GM23338 (cell line): ENCODE data around the gene ECD. TPM values are rescaled to one million over a fixed set of nuclear protein-coding genes. Genes with fewer than 3 reads are reported as not detected.

Source experiments
- ATAC-seq: fragments of 200-7000 bp; cut with Tn5 transposase; 3 replicates; pipeline ENCODE4 v1.9.1; 2020
- DNase-seq: peaks from one replicate; pipeline ENCODE4 v3.0.0-alpha.2; 2015; ENCODE audit warnings: low spot score
- H2AFZ ChIP-seq: fragments of 200-600 bp; sonication (generic); 2 replicates; pipeline ENCODE4 v1.8.0; 2016; ENCODE audit warnings: antibody characterized with exemption, mild to moderate bottlenecking, moderate library complexity
- H3F3A ChIP-seq: fragments of 200-600 bp; sonication (generic); replicated peaks from 2 replicates; pipeline ENCODE4 v1.8.0; 2017; ENCODE audit warnings: antibody characterized with exemption, mixed run types, low read depth
- H3K27ac ChIP-seq: fragments of 200-600 bp; sonication (generic); 2 replicates; pipeline ENCODE4 v1.6.1; 2016; ENCODE audit warnings: low read depth
- H3K27me3 ChIP-seq: fragments of 200-600 bp; sonication (generic); 2 replicates; pipeline ENCODE4 v1.8.0; 2016; ENCODE audit warnings: mild to moderate bottlenecking, mixed run types, moderate library complexity; ENCODE audit not compliant: insufficient read depth
- H3K36me3 ChIP-seq: fragments of 200-600 bp; sonication (generic); 2 replicates; pipeline ENCODE4 v1.8.0; 2016; ENCODE audit warnings: mild to moderate bottlenecking; ENCODE audit not compliant: insufficient read depth
- H3K4me1 ChIP-seq: fragments of 200-600 bp; sonication (generic); 2 replicates; pipeline ENCODE4 v1.8.0; 2016; ENCODE audit warnings: mild to moderate bottlenecking, moderate library complexity; ENCODE audit not compliant: insufficient read depth
- H3K4me2 ChIP-seq: fragments of 200-600 bp; sonication (generic); 2 replicates; pipeline ENCODE4 v1.7.1; 2017; ENCODE audit warnings: mixed run types
- H3K4me3 ChIP-seq: fragments of 200-600 bp; sonication (generic); 2 replicates; pipeline ENCODE4 v1.6.1; 2016; ENCODE audit warnings: mixed run types
- H3K79me2 ChIP-seq: fragments of 200-600 bp; sonication (generic); replicated peaks from 2 replicates; pipeline ENCODE4 v1.8.0; 2017; ENCODE audit warnings: mild to moderate bottlenecking; ENCODE audit not compliant: insufficient read depth
- H3K9me2 ChIP-seq: fragments of 200-600 bp; sonication (generic); 2 replicates; pipeline ENCODE4 v1.8.0; 2017; ENCODE audit not compliant: insufficient read depth
- H4K20me1 ChIP-seq: fragments of 200-600 bp; sonication (generic); replicated peaks from 2 replicates; pipeline ENCODE4 v1.8.0; 2017; ENCODE audit warnings: mild to moderate bottlenecking; ENCODE audit not compliant: insufficient read depth
- H3K27ac Mint-ChIP-seq: 2 replicates; pipeline ENCODE4 v1.8.0; 2020; ENCODE audit warnings: inconsistent platforms, mild to moderate bottlenecking, moderate library complexity, mixed read lengths
- H3K27me3 Mint-ChIP-seq: 3 replicates; pipeline ENCODE4 v1.8.0; 2022; ENCODE audit warnings: low read depth, mild to moderate bottlenecking, moderate library complexity, mixed read lengths, inconsistent platforms; ENCODE audit not compliant: insufficient read depth, poor library complexity
- H3K36me3 Mint-ChIP-seq: 3 replicates; pipeline ENCODE4 v1.8.0; 2021; ENCODE audit warnings: low read depth, mild to moderate bottlenecking, inconsistent platforms, moderate library complexity, mixed read lengths
- H3K4me1 Mint-ChIP-seq: 3 replicates; pipeline ENCODE4 v1.8.0; 2020; ENCODE audit warnings: mild to moderate bottlenecking, inconsistent platforms, mixed read lengths
- H3K4me3 Mint-ChIP-seq: 3 replicates; pipeline ENCODE4 v1.8.0; 2021; ENCODE audit warnings: moderate library complexity, mild to moderate bottlenecking, inconsistent platforms, mixed read lengths
- H3K9me3 Mint-ChIP-seq: 3 replicates; pipeline ENCODE4 v1.8.0; 2020; ENCODE audit warnings: moderate library complexity, mild to moderate bottlenecking, inconsistent platforms, mixed read lengths
- CREB1 ChIP-seq: fragments of 250-450 bp; sonication (Bioruptor Pico); IDR thresholded peaks from 2 replicates; pipeline ENCODE4 v1.5.0; 2020; ENCODE audit warnings: low read depth, mild to moderate bottlenecking, moderate library complexity
- ETS1 ChIP-seq: IDR thresholded peaks from 2 replicates; pipeline ENCODE4 v1.6.1; 2016; ENCODE audit warnings: antibody characterized with exemption
- EZH2 ChIP-seq: fragments of 200-600 bp; sonication (generic); IDR thresholded peaks from one replicate; pipeline ENCODE4 v1.8.0; 2017; ENCODE audit warnings: antibody characterized with exemption, mild to moderate bottlenecking, low read depth; ENCODE audit not compliant: unreplicated experiment
- JUNB ChIP-seq: IDR thresholded peaks from one replicate; pipeline ENCODE4 v1.6.1; 2016; ENCODE audit warnings: antibody characterized with exemption; ENCODE audit not compliant: unreplicated experiment
- NANOG ChIP-seq: IDR thresholded peaks from 2 replicates; pipeline ENCODE4 v1.6.1; 2016; ENCODE audit warnings: antibody characterized with exemption, borderline replicate concordance
- STAT1 ChIP-seq: IDR thresholded peaks from one replicate; pipeline ENCODE4 v1.6.1; 2016; ENCODE audit warnings: antibody characterized with exemption; ENCODE audit not compliant: unreplicated experiment
- ZNF114 ChIP-seq: fragments of 250-450 bp; sonication (Bioruptor Pico); IDR thresholded peaks from 2 replicates; pipeline ENCODE4 v1.5.0; 2020; ENCODE audit warnings: mild to moderate bottlenecking, moderate library complexity
- ZNF462 ChIP-seq: fragments of 250-450 bp; sonication (Bioruptor Pico); IDR thresholded peaks from 2 replicates; pipeline ENCODE4 v1.5.0; 2020; ENCODE audit warnings: mild to moderate bottlenecking, moderate library complexity
- polyA plus RNA-seq: library from polyadenylated mRNA; unstranded; fragments of >200 nt; fragmentation: Nextera tagmentation; extraction: Ambion mirVana; gene quantifications from 2 replicates; pipeline ENCODE4 v1.2.1, GENCODE V29; 2016
- total RNA-seq: library from RNA; depleted of rRNA; stranded (reverse); fragments of >200 nt; shearing (Covaris generic); gene quantifications from 2 replicates; pipeline ENCODE4 v1.2.3, GENCODE V29; 2014

The ECD gene
- total and polyA plus RNA-seq, 2 experiments from 2014 or later, result 37.8 to 56.6 TPM

GRCh38 chr10:73211106-73211811 is 43.5 kb upstream of the ECD start:
- no peaks in the 10 kb centered on the region for H4K20me1 ChIP-seq
- no peak overlapping the region for H2AFZ ChIP-seq
- no peaks in the 10 kb centered on the region for H3K79me2 ChIP-seq
- TF ChIP-seq NANOG, result no peak
- no peak for TF ChIP-seq ZNF462 (CRISPR knock-in tag)
- no peak for TF ChIP-seq CREB1 (CRISPR knock-in tag)
- TF ChIP-seq STAT1, result no peak
- TF ChIP-seq JUNB, result no peak
- no peak for TF ChIP-seq ETS1
- TF ChIP-seq ZNF114, result no peak
- no peak for TF ChIP-seq EZH2
- DNase-seq (no peak), ATAC-seq (no peak)
- no peak overlapping the region for H3K4me2 ChIP-seq
- H3K36me3 ChIP-seq, result no peaks in the 10 kb centered on the region
- H3K27ac ChIP-seq, result no peak overlapping the region
- Mint-ChIP-seq H3K27me3 (peaks cover 3% of the 10 kb centered on the region), H3K9me3 (peaks cover 15% of the 10 kb centered on the region), H3K27ac (no peak overlapping the region), H3K4me3 (no peak overlapping the region), H3K4me1 (no peaks in the 10 kb centered on the region), H3K36me3 (peaks cover 19% of the 10 kb centered on the region)
- no peak overlapping the region for H3K4me3 ChIP-seq
- H3K4me1 ChIP-seq, result no peaks in the 10 kb centered on the region
- H3K27me3 ChIP-seq, result no peaks in the 10 kb centered on the region
- H3K9me2 ChIP-seq, result no peaks in the 10 kb centered on the region
- no peaks in the 10 kb centered on the region for H3F3A ChIP-seq
